HL-60 (cell line): Measurements from ENCODE around the gene HSPA4.

ENCODE experiments used
- POLR2AphosphoS5 ChIP-seq: IDR thresholded peaks from 2 replicates; pipeline ENCODE4 v1.6.1; 2012; ENCODE audit warnings: low read depth
- TF ChIP-seq, protein P1 (sequence below): IDR thresholded peaks from one replicate; pipeline ENCODE4 v1.5.1; 2011; ENCODE audit warnings: low read length, control low read depth, inconsistent platforms; ENCODE audit not compliant: insufficient read depth

DNA sequence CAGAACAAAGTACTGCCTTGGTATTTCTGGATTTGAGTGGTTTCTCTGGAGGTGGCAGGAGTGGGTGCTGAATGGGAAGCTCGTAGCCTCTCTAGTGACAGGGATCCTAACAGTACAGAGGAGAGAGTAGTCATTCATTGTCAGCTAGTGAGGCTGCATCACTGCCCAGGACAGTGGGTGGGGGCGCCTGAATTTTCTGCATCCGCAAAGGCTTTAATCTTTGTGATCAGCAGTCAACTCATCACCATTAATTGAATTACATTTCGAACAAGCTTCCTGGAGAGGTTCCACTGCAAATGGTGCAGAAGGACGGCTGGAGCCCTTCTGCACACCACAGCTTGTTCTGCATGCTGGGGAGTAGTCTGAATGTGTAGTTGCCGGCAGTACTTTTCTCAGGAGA lies 77.5 kb downstream of the HSPA4 start:
- TF ChIP-seq, protein P1, sequence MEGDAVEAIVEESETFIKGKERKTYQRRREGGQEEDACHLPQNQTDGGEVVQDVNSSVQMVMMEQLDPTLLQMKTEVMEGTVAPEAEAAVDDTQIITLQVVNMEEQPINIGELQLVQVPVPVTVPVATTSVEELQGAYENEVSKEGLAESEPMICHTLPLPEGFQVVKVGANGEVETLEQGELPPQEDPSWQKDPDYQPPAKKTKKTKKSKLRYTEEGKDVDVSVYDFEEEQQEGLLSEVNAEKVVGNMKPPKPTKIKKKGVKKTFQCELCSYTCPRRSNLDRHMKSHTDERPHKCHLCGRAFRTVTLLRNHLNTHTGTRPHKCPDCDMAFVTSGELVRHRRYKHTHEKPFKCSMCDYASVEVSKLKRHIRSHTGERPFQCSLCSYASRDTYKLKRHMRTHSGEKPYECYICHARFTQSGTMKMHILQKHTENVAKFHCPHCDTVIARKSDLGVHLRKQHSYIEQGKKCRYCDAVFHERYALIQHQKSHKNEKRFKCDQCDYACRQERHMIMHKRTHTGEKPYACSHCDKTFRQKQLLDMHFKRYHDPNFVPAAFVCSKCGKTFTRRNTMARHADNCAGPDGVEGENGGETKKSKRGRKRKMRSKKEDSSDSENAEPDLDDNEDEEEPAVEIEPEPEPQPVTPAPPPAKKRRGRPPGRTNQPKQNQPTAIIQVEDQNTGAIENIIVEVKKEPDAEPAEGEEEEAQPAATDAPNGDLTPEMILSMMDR = no peak
- TF ChIP-seq POLR2AphosphoS5 = no peak
